ENCODE measurements around the gene PEX14. TPM values are rescaled to one million over a fixed set of nuclear protein-coding genes. Genes with fewer than 3 reads are reported as not detected.

The PEX14 gene
- total RNA-seq, 1 donor = 15.2 TPM

- Histone ChIP-seq H3K9me3 (ENCODE audit: low read depth, low read length) (no peaks in the 10 kb centered on the region), H3K79me2 (ENCODE audit: insufficient read depth, low read length) (no peaks in the 10 kb centered on the region), H3K36me3 (ENCODE audit: insufficient read depth, low read length) (peaks cover 15% of the 10 kb centered on the region), H3K27ac (ENCODE audit: low read depth, low read length) (no peak overlapping the region), H3K27me3 (ENCODE audit: insufficient read depth, low read length) (no peaks in the 10 kb centered on the region), H3K4me3 (ENCODE audit: insufficient read depth, low read length) (no peak overlapping the region), H3K4me1 (ENCODE audit: insufficient read depth, low read length) (peaks cover 6% of the 10 kb centered on the region), H4K20me1 (ENCODE audit: insufficient read depth, low read length) (no peaks in the 10 kb centered on the region), H3K4me2 (ENCODE audit: insufficient read depth, low read length) (no peak overlapping the region), H2AFZ (ENCODE audit: low read length) (no peak overlapping the region)
- TF ChIP-seq CTCF (IDR thresholded peaks at IDR 0.05; ENCODE audit: extremely low read depth, low read depth, low read length) = no peak
- DNase-seq (ENCODE audit: insufficient read length, low spot score, missing footprints) = no peak
Measured at GRCh38 chr1:10457875-10458274, 16.9 kb upstream of the PEX14 start.

GRCh38 chr1:10459184-10459583 lies 15.6 kb upstream of the PEX14 start:
- DNase-seq (ENCODE audit: insufficient read length, low spot score, missing footprints) = peak; percentile 78
- Histone ChIP-seq H3K4me1 (ENCODE audit: insufficient read depth, low read length) (peaks cover 6% of the 10 kb centered on the region), H3K4me2 (ENCODE audit: insufficient read depth, low read length) (no peak overlapping the region), H3K4me3 (ENCODE audit: insufficient read depth, low read length) (no peak overlapping the region), H4K20me1 (ENCODE audit: insufficient read depth, low read length) (no peaks in the 10 kb centered on the region), H2AFZ (ENCODE audit: low read length) (no peak overlapping the region), H3K36me3 (ENCODE audit: insufficient read depth, low read length) (peaks cover 21% of the 10 kb centered on the region), H3K27ac (ENCODE audit: low read depth, low read length) (no peak overlapping the region), H3K79me2 (ENCODE audit: insufficient read depth, low read length) (no peaks in the 10 kb centered on the region), H3K9me3 (ENCODE audit: low read depth, low read length) (no peaks in the 10 kb centered on the region), H3K27me3 (ENCODE audit: insufficient read depth, low read length) (no peaks in the 10 kb centered on the region)
- TF ChIP-seq CTCF (IDR thresholded peaks at IDR 0.05; ENCODE audit: extremely low read depth, low read depth, low read length) = no peak

- H3K36me3 ChIP-seq (ENCODE audit: insufficient read depth, low read length) = peaks cover 49% of the 10 kb centered on the region
- H2AFZ ChIP-seq (ENCODE audit: low read length) = no peak overlapping the region
- peaks cover 10% of the 10 kb centered on the region for H3K79me2 ChIP-seq (ENCODE audit: insufficient read depth, low read length)
- H3K4me1 ChIP-seq (ENCODE audit: insufficient read depth, low read length) = no peaks in the 10 kb centered on the region
- H4K20me1 ChIP-seq (ENCODE audit: insufficient read depth, low read length) = no peaks in the 10 kb centered on the region
- H3K4me3 ChIP-seq (ENCODE audit: insufficient read depth, low read length) = no peak overlapping the region
- DNase-seq (ENCODE audit: insufficient read length, low spot score, missing footprints) = no peak
- no peak overlapping the region for H3K4me2 ChIP-seq (ENCODE audit: insufficient read depth, low read length)
- H3K27me3 ChIP-seq (ENCODE audit: insufficient read depth, low read length) = no peaks in the 10 kb centered on the region
- H3K27ac ChIP-seq (ENCODE audit: low read depth, low read length) = no peak overlapping the region
- no peak for TF ChIP-seq CTCF (IDR thresholded peaks at IDR 0.05; ENCODE audit: extremely low read depth, low read depth, low read length)
- H3K9me3 ChIP-seq (ENCODE audit: low read depth, low read length) = no peaks in the 10 kb centered on the region
Measured at GRCh38 chr1:10467078-10467477, 7.7 kb upstream of the PEX14 start.

- H3K27me3 ChIP-seq (ENCODE audit: insufficient read depth, low read length) = no peaks in the 10 kb centered on the region
- H4K20me1 ChIP-seq (ENCODE audit: insufficient read depth, low read length) = no peaks in the 10 kb centered on the region
- no peak overlapping the region for H3K4me3 ChIP-seq (ENCODE audit: insufficient read depth, low read length)
- no peaks in the 10 kb centered on the region for H3K9me3 ChIP-seq (ENCODE audit: low read depth, low read length)
- peaks cover 16% of the 10 kb centered on the region for H3K79me2 ChIP-seq (ENCODE audit: insufficient read depth, low read length)
- peaks cover 29% of the 10 kb centered on the region for H3K36me3 ChIP-seq (ENCODE audit: insufficient read depth, low read length)
- TF ChIP-seq CTCF (IDR thresholded peaks at IDR 0.05; ENCODE audit: extremely low read depth, low read depth, low read length) = no peak
- H3K4me2 ChIP-seq (ENCODE audit: insufficient read depth, low read length) = no peak overlapping the region
- no peak for DNase-seq (ENCODE audit: insufficient read length, low spot score, missing footprints)
- H3K27ac ChIP-seq (ENCODE audit: low read depth, low read length) = no peak overlapping the region
- no peaks in the 10 kb centered on the region for H3K4me1 ChIP-seq (ENCODE audit: insufficient read depth, low read length)
- H2AFZ ChIP-seq (ENCODE audit: low read length) = no peak overlapping the region
Measured at GRCh38 chr1:10470043-10470442, 4.7 kb upstream of the PEX14 start.

All from osteoblast (primary cell).